Measurements from ENCODE around the gene KIAA1217.

The KIAA1217 gene

GRCh38 chr10:24405635-24406034 is 196.7 kb downstream of the KIAA1217 start:
- no peak for DNase-seq (ENCODE audit: low read depth in 2 of 2)

GRCh38 chr10:24406809-24407483 is 198.0 kb downstream of the KIAA1217 start:
- no peak for DNase-seq (ENCODE audit: low read depth in 2 of 2)

DNA sequence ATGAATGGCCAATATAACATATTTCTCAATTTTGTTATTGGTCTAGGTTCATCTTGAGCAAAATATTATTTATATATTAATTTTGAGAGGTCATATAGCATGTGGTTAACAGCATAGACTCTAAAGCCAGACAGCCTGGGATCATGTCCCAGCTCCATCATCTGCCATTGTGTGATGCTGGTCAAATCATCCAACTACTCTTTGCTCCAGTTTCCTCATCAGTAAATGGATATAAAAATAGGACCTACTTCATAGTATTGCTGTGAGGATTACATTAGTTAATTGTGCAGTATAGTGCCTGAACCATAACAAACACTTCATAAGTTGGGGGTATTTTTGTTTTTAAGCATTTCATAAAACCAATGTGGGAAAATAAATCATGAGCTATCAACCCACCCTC is 199.0 kb downstream of the KIAA1217 start:
- no peak for DNase-seq (ENCODE audit: low read depth in 2 of 2)

- no peak for DNase-seq (ENCODE audit: low read depth in 2 of 2)
Observed at GRCh38 chr10:24408365-24408764, 199.4 kb downstream of the KIAA1217 start.

- no peak for DNase-seq (ENCODE audit: low read depth in 2 of 2)
Observed at GRCh38 chr10:24414597-24414996, 205.7 kb downstream of the KIAA1217 start.

- no peak for DNase-seq (ENCODE audit: low read depth in 2 of 2)
Observed at GRCh38 chr10:24415455-24416125, 206.7 kb downstream of the KIAA1217 start.

GRCh38 chr10:24416248-24416647 is 207.3 kb downstream of the KIAA1217 start:
- no peak for DNase-seq (ENCODE audit: low read depth in 2 of 2)

DNA sequence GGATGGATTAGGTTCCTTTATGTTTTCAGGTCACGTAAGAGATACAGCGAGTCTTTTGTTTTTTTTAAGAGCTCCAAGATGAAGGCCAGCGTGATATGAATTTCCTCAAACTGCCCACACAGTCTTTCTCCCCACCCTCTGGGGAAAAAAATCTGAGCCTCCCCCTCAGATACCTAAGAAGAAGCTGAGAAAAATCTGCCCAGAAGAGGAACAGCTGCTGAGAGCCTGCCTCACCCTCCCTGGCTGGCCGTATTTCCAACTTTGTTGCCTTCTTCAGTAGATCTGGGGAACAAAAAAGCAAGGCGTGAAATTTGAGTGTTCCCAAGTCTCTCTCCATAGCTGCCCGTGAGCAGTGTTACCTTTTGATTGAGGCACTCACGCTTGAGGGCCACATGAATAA is 208.1 kb downstream of the KIAA1217 start:
- DNase-seq (ENCODE audit: low read depth in 2 of 2) = no peak

GRCh38 chr10:24418532-24418931 is 209.6 kb downstream of the KIAA1217 start:
- DNase-seq (ENCODE audit: low read depth in 2 of 2) = no peak

- DNase-seq (ENCODE audit: low read depth in 2 of 2) = no peak
Observed at GRCh38 chr10:24419066-24419465, 210.1 kb downstream of the KIAA1217 start.

DNA sequence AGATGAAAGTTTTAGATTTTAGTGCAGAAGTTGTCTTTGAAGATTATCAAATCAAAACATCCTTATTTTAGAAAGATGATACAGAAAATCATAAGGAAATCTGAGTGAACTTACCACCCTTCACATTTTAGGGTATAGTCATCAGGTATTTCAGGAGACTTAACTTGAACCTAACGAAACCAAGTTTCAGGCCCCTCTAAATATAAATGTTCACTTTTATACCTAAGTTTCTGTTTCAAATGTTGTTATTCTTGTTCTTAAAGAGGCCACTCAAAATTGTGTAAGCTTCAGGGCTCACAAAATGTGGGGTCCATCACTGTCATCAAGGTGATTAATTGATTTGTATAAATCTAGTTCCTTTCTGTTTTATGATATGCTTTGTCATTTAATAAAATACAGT is 216.2 kb downstream of the KIAA1217 start:
- no peak for DNase-seq (ENCODE audit: low read depth in 2 of 2)

DNA sequence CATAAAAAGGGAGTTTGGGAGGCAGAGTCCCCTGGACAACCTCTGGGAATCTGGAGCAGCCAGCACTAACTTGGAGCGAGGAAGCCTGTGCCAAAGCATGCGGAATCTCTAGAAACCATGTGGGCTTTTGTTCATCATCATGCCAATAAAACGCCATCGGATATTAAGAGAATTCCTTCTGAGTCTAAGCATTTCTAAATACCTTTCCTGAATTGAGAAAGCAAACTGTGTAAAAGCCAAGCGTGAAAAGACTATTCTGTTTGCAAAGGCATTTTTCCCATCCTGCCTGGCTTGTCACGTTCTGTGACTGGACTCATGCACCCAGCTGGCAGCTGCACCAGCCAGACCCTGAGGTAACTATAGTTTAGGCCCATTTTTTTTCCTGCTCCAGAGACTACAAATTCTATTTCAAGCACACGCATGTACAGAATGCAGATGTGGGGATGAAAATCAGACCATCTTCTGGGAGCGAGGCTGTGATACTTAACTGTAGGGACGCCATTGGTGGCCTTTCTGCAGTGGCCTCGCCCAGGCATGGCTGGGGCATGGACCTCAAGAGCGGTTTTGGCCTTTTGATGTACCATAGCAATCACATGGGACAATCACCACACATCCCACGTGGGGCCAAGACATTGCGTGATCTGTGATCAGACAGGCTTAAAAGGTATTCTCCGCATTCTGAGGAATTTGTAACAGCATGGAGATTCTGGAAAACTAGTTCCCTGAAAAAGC is 218.9 kb downstream of the KIAA1217 start:
- DNase-seq (ENCODE audit: low read depth in 2 of 2) = no peak

GRCh38 chr10:24428410-24428782 is 219.5 kb downstream of the KIAA1217 start:
- DNase-seq (ENCODE audit: low read depth in 2 of 2) = no peak

DNA sequence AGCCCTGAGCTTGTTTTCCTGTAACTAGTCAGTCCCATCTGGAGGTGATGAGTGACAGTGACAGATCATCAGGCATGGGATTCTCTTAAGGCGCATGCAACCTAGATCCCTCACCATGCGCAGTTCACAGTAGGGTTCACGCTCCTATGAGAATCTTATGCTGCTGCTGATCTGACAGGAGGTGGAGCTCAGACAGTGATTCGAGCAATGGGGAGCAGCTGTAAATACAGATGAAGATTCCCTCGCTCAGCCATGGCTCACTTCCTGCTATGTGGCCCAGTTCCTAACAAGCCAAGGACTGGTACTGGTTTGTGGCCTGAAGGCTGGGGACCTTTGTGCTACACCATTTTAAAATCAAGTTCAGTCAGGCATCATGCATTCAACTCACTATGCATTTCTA is 221.7 kb downstream of the KIAA1217 start:
- no peak for DNase-seq (ENCODE audit: low read depth in 2 of 2)

DNA sequence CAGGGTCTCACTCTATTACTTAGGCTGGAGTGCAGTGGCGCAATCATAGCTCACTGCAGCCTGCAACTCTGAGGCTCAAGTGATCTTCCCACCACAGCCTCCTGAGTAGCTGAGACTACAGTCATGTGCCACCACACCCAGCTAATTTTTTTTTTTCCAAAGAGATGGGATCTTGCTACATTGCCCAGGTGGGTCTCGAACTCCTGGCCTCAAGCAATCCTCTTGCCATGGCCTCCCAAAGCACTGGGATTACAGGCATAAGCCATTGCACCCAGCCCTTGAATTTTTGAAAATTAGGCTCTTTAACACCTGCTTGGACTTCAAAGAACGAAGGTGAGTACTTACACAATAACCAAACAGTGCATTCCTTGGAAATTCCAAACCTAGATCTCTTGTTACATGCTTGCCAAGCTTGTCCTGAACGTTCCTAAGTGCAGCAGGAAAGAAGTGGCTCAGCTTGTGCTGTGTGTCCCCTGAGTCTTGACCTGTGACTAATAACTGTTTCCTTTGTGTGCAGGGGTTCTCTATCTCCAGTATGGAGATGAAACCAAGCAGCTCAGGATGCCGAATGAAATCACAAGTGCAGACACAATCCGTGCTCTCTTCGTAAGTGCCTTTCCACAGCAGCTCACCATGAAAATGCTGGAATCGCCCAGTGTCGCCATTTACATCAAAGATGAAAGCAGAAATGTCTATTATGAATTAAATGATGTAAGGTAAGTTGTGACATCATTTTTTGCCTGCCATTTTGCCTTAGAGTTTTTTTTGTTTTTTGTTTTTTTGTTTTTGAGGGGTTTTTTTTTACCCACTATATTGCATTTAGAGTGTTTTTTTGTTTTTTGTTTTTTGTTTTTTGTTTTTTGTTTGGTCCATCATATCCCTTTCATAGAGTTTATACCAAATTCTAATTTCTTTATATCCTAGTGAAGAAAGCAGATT is 223.8 kb downstream of the KIAA1217 start:
- DNase-seq (ENCODE audit: low read depth in 2 of 2) = no peak

DNA sequence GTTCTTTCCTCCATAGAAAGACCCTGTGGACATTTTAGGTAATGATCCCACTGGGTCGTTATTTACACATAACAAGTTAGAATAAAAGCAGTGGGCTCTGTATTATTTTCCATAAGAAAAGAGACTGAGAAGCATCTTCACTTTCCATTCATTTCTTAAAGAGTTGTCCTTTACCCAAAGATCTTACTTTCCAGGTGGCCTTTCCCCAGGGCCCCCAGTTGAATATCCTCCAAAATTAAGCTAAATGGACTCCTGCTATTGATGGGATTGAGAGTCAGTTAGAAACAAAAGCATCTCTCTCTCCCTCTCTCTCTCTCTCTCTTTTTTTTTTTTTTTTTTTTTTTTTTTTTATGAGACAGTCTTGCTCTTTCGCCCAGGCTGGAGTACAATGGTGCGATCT is 224.8 kb downstream of the KIAA1217 start:
- no peak for DNase-seq (ENCODE audit: low read depth in 2 of 2)

DNA sequence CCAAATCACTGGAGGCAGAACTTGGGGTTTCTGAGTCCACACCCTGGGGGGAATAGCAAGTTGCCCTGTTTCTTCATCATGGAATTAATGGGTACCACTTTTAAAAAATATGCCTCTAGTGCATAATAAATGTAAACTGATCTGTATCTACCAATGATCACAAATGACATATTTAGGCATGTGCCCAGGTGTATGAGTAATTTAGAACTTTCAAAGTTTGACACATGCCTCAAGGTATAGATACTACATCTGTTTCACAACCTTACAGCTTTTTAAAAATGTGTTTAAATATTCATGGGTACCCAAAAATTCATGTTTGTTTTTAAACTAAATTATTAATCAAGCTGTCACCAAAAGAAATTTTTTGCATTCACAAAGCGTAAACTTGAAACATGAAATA is 226.0 kb downstream of the KIAA1217 start:
- DNase-seq (ENCODE audit: low read depth in 2 of 2) = no peak

GRCh38 chr10:24435374-24435773 is 226.4 kb downstream of the KIAA1217 start:
- DNase-seq (ENCODE audit: low read depth in 2 of 2) = no peak

DNA sequence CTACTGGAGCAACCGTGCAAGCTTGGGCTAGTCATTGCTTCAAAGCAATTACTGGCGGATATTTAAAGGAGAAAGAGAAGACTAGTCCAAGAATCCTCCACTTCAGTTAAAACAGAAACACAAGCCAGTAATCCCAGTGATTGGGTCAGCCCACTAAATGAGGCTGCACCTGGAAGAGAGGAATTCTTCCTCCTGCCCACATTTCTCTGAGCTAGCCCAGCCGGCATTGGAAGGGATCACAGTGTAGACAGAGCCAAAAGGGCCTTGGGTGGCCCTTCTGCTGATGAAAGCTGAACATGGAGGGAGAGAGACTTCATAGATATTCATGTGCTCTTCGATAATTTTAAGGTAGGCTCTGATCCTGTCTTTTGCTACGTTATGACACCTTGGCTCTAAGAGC is 228.4 kb downstream of the KIAA1217 start:
- DNase-seq (ENCODE audit: low read depth in 2 of 2) = no peak

- no peak for DNase-seq (ENCODE audit: low read depth in 2 of 2)
Observed at GRCh38 chr10:24438800-24439199, 229.9 kb downstream of the KIAA1217 start.

DNA sequence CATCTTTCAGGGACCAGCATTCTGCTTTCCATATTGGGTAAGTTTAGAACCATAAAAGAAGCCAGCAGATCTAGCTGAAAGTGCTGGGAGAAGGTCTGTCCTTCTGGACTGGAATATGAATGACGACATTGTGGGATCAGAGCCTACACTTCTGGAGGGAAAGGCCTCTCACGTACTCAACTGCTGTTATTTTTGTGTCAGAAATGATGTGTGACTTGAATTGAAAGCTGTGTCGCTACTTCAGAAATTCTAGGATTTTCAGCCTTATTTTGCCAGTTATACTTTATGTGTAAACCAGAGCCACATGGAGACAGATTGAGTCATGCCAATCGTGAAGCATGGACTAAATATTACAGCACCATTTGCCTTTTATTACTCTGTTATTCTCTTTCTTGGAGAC is 231.0 kb downstream of the KIAA1217 start:
- DNase-seq (ENCODE audit: low read depth in 2 of 2) = no peak
